K562 (cell line): ENCODE measurements around the gene GADD45B. TPM values are rescaled to one million over a fixed set of nuclear protein-coding genes. Genes with fewer than 3 reads are reported as not detected.

ENCODE experiments used
- ATAC-seq: fragments of 200-7000 bp; cut with Tn5 transposase; 3 replicates; pipeline ENCODE4 v1.9.1; 2020; ENCODE audit warnings: moderate library complexity
- BruUV-seq: library from RNA; stranded (reverse); fragments of 400-500 nt; replicated peaks from 2 replicates; lab custom pipeline; 2021; lab: Mats Ljungman, UMichigan
- CTCF ChIA-PET: fragments of 300-600 bp; formaldehyde crosslinking; extraction: SDS; loops from one replicate; lab custom pipeline; 2021; ENCODE audit warnings: low intra/inter-chr PET ratio; lab: Yijun Ruan, JAX
- POLR2A ChIA-PET: fragments of 300-600, 350-650 bp; sonication (Branson Sonifier 250); formaldehyde crosslinking; extraction: SDS; loops from one replicate; lab custom pipeline; 2021; ENCODE audit warnings: antibody characterized with exemption, inconsistent platforms; lab: Yijun Ruan, JAX
- DNase-seq, 4 experiments: peaks; one replicate each; pipeline versions ENCODE4 v3.0.0 to v3.0.0-alpha.2; 2011 to 2018; ENCODE audit warnings: low spot score in 3 of 4, mixed read lengths in 3 of 4; ENCODE audit errors: extremely low read depth in 1 of 4
- FAIRE-seq: peaks from 2 replicates; lab custom pipeline; 2011; peaks lifted over from hg19 to GRCh38; lab: Jason Lieb, UNC
- H2AFZ ChIP-seq: 2 replicates; pipeline ENCODE4 v1.6.0; 2011; ENCODE audit warnings: low read depth, low read length, control low read depth, inconsistent platforms
- H3K27ac ChIP-seq: fragments of 200-600 bp; 3 replicates; pipeline ENCODE4 v1.8.0; 2011; ENCODE audit warnings: low read depth, mild to moderate bottlenecking, control low read depth, inconsistent platforms, low read length, moderate library complexity, mixed read lengths; ENCODE audit errors: extremely low read depth
- H3K27me3 ChIP-seq, 2 experiments: fragments of 300-600 bp in 1 of 2; 2 replicates in 1 of 2; 3 replicates in 1 of 2; pipeline versions ENCODE4 v1.6.0 to v1.8.0; 2011; ENCODE audit warnings: inconsistent platforms in 2 of 2, low read length in 2 of 2, mild to moderate bottlenecking in 1 of 2, mixed read lengths in 1 of 2, moderate library complexity in 1 of 2; ENCODE audit not compliant: control insufficient read depth in 2 of 2, insufficient read depth in 2 of 2
- H3K36me3 ChIP-seq: fragments of 300-600 bp; 3 replicates; pipeline ENCODE4 v1.8.0; 2011; ENCODE audit warnings: mild to moderate bottlenecking, low read length, inconsistent platforms; ENCODE audit not compliant: control insufficient read depth, insufficient read depth
- H3K4me1 ChIP-seq, 2 experiments: fragments of 200-600 bp in 1 of 2; replicated peaks in 1 of 2; 2 replicates in 1 of 2; 3 replicates in 1 of 2; pipeline versions ENCODE4 v1.5.1 to v1.8.0; 2011; ENCODE audit warnings: inconsistent platforms in 2 of 2, low read length in 2 of 2, mild to moderate bottlenecking in 1 of 2, mixed read lengths in 1 of 2, moderate library complexity in 1 of 2; ENCODE audit not compliant: control insufficient read depth in 2 of 2, insufficient read depth in 2 of 2
- H3K4me2 ChIP-seq: 2 replicates; pipeline ENCODE4 v1.6.1; 2011; ENCODE audit warnings: low read length, control low read depth, inconsistent platforms, mixed read lengths; ENCODE audit not compliant: insufficient read depth
- H3K4me3 ChIP-seq: fragments of 200-600 bp; sonication (generic), shearing (Covaris generic); 2 replicates; pipeline ENCODE4 v1.5.1; 2016; ENCODE audit warnings: control low read depth, inconsistent platforms
- H3K79me2 ChIP-seq: fragments of 200-600 bp; 3 replicates; pipeline ENCODE4 v1.8.0; 2011; ENCODE audit warnings: low read length, inconsistent platforms; ENCODE audit not compliant: control insufficient read depth, insufficient read depth
- H3K9ac ChIP-seq, 2 experiments: 2 replicates each; pipeline versions ENCODE4 v1.6.0 to v1.6.1; 2011; ENCODE audit warnings: low read depth in 2 of 2, low read length in 2 of 2, control low read depth in 1 of 2, inconsistent platforms in 1 of 2, mild to moderate bottlenecking in 1 of 2, mixed read lengths in 1 of 2; ENCODE audit not compliant: insufficient read depth in 1 of 2
- H3K9me1 ChIP-seq: one replicate; pipeline ENCODE4 v1.6.0; 2011; ENCODE audit warnings: inconsistent platforms, mild to moderate bottlenecking, low read length, moderate library complexity; ENCODE audit not compliant: control insufficient read depth, insufficient read depth
- H3K9me3 ChIP-seq: replicated peaks from 2 replicates; pipeline ENCODE4 v1.5.1; 2011; ENCODE audit warnings: low read depth, low read length, inconsistent platforms; ENCODE audit not compliant: control insufficient read depth, insufficient read depth
- H4K20me1 ChIP-seq: replicated peaks from 2 replicates; pipeline ENCODE4 v1.6.1; 2011; ENCODE audit warnings: low read length, inconsistent platforms, mixed read lengths; ENCODE audit not compliant: control insufficient read depth, insufficient read depth
- ATF3 ChIP-seq, 2 experiments: fragments of 450-650 bp in 1 of 2; sonication (generic) in 1 of 2; formaldehyde crosslinking in 1 of 2; IDR thresholded peaks in 1 of 2; conservative IDR thresholded peaks in 1 of 2; 2 replicates each; pipeline versions ENCODE4 v1.6.1 to v1.8.1; 2016 to 2023; ENCODE audit warnings: mild to moderate bottlenecking in 2 of 2, moderate library complexity in 2 of 2, inconsistent platforms in 1 of 2, missing genetic modification reagents in 1 of 2
- ATF7 ChIP-seq: fragments of 450-650 bp; IDR thresholded peaks from 2 replicates; pipeline ENCODE4 v1.7.1; 2014; ENCODE audit warnings: mild to moderate bottlenecking, moderate library complexity
- NFXL1 ChIP-seq: fragments of 450-650 bp; formaldehyde crosslinking; IDR thresholded peaks from 2 replicates; pipeline ENCODE4 v1.4.0; 2021; ENCODE audit warnings: mild to moderate bottlenecking
- NRF1 ChIP-seq, 2 experiments: fragments of 450-650 bp; IDR thresholded peaks in 1 of 2; conservative IDR thresholded peaks in 1 of 2; 2 replicates each; pipeline ENCODE4 v1.6.1; 2014; ENCODE audit warnings: mild to moderate bottlenecking in 2 of 2
- TARDBP ChIP-seq: fragments of 450-650 bp; IDR thresholded peaks from 2 replicates; pipeline ENCODE4 v1.6.1; 2016
- WGBS: fragments of 100-300 bp; shearing (Covaris generic); methylation state at CpG from one replicate; pipeline ENCODE4 v1.1.6; 2016; ENCODE audit warnings: low coverage, mixed read lengths; ENCODE audit not compliant: insufficient coverage; ENCODE audit errors: missing lambda C conversion rate; 5-methylcytosine and 5-hydroxymethylcytosine counted together
- in situ Hi-C: fragments of 300-500 bp; cut with MboI; formaldehyde crosslinking; loops from 4 replicates; pipeline ENCODE4 v1.15.0; 2018; ENCODE audit warnings: inconsistent platforms, mixed read lengths
- intact Hi-C: fragments of 100-400 bp; cut with micrococcal nuclease; formaldehyde crosslinking; loops from 2 replicates; pipeline ENCODE4 v1.14.2; 2022
- polyA plus RNA-seq, 8 experiments: library from polyadenylated mRNA; depleted of rRNA in 4 of 8; stranded (reverse) in 5 of 8; unstranded in 3 of 8; fragments of >200 nt; fragmentation: Nextera tagmentation in 2 of 8; fragmentation: Illumina TruSeq in 1 of 8; extraction: Ambion mirVana in 2 of 8; extraction: Trizol in 1 of 8; gene quantifications; 2 replicates each; pipeline versions ENCODE4 v1.2.1 to v1.2.3, GENCODE V29; 2011 to 2014; ENCODE audit warnings: inconsistent platforms in 1 of 8, missing spikeins in 1 of 8
- total RNA-seq, 7 experiments: library from RNA; depleted of rRNA in 6 of 7; stranded (reverse); fragments of >200 nt in 6 of 7; fragmentation: Illumina TruSeq in 2 of 7; extraction: Trizol in 2 of 7; gene quantifications; 2 replicates each; pipeline versions ENCODE4 v1.2.1 to v1.2.3, GENCODE V29; 2011 to 2021; ENCODE audit warnings: low replicate concordance in 1 of 7
- TF ChIP-seq, protein P1 (sequence below): sonication (generic); formaldehyde crosslinking; IDR thresholded peaks from 2 replicates; pipeline ENCODE4 v1.5.0; 2020; ENCODE audit warnings: missing genetic modification reagents

Gene GADD45B
- total and polyA plus RNA-seq, 9 of the 15 experiments (the other 6 are each of a cell fraction or from before 2014, with no cell fraction given), result 0.06 to 4.1 (median 2.1) TPM

DNA sequence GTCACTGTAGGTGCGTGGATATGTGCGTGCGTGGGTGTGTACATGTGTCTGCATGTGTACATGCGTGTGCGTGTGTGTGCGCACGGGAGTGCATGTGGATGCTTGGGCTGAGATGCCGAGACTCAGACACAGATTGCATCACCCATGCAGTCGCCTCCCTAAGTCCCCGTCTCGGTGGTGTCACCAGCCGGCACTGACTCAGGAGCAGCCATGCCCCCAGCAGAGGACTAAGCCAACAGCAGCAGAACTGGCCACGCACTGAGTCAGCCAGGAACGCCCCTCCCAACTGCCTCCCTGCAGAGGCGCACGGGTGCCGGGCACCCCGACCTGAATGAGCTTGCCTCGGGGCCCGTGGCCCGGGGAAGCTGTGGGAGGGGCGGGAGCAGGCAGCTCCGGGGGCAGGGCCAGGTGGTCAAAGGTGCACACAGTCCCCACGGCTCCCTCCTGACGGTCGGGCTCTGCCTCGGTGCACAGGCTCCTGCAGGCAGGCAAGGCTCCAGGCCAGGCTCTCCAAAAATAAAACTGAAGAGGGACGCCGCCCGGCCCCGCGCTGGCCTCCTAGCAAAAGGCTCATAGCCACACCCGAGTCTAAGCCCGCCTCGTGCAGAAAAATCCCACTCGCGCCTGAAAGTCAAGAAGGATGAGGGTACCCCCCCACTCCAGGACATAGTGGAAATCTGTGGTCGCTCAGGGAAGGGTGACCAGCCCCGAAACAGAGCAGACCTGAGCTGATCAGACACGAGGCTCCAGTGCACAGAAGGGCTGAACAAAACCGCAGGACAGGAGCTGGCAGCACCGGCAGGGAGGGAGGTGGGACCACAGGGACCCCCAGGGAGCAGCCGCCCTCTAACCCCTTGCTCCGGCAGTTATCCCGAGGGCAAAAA, 49.2 kb downstream of the GADD45B start (continued):
- TF ChIP-seq NRF1 (conservative IDR thresholded peaks at IDR 0.05 in 1 of 2, IDR thresholded peaks at IDR 0.05 in 1 of 2) (peak; percentile 44 to 59; a peak in 3 of 4 replicates), NFXL1 (CRISPR knock-in tag) (no peak), TARDBP (0 out of 2 replicates have a peak, but pooled peaks have one; percentile 40)

DNA sequence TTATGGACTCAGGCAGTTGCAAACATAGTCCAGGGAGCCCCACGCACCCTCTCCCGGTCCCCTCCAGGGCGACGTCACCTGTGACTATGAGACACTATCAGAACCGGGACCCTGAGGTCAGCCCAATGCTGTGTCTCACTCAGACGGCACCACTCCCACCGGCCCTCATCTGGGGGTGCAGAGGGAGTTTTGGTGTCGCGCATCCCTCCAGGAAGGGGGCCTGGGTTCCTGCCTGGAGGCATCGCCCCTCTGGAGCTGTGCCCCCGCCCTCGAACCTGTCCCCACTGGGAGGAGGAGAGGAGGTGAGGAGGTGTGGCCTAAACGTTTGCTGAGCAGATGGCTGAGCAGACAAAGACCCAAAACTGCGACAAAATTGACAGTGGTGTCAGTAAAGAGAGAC, 51.2 kb downstream of the GADD45B start:
- Histone ChIP-seq H4K20me1 (peaks cover 6% of the 10 kb centered on the region; the same call in 1 of the 2 replicates), H3K79me2 (no peaks in the 10 kb centered on the region), H3K4me1 (peaks cover 0 to 24% of the 10 kb centered on the region in 2 experiments; a peak in 4 of 5 replicates), H3K36me3 (no peaks in the 10 kb centered on the region), H3K9me3 (no peaks in the 10 kb centered on the region), H3K9ac (peak overlapping the region in 1 of 2 experiments; percentile 50; a peak in 1 of 4 replicates), H3K27me3 (no peaks in the 10 kb centered on the region; a peak in 1 of 5 replicates), H3K4me3 (no peak overlapping the region), H3K4me2 (no peak overlapping the region), H3K27ac (no peak overlapping the region), H2AFZ (no peak overlapping the region), H3K9me1 (no peaks in the 10 kb centered on the region)
- no TSS peak for BruUV-seq
- in situ Hi-C loops (no loop called here), intact Hi-C loops (no loop called here)
- ATAC-seq, result no peak
- FAIRE-seq, result no peak
- DNase-seq, result no peak
- TF ChIP-seq ATF7, result 0 out of 2 replicates have a peak, but pooled peaks have one; percentile 23
- TF ChIP-seq ATF3 (IDR thresholded peaks at IDR 0.05), result 0 out of 2 replicates have a peak, but pooled peaks have one; percentile 10
- TF ChIP-seq ATF3 (CRISPR knock-in tag; conservative IDR thresholded peaks at IDR 0.05), result no peak
- TF ChIP-seq, protein P1, sequence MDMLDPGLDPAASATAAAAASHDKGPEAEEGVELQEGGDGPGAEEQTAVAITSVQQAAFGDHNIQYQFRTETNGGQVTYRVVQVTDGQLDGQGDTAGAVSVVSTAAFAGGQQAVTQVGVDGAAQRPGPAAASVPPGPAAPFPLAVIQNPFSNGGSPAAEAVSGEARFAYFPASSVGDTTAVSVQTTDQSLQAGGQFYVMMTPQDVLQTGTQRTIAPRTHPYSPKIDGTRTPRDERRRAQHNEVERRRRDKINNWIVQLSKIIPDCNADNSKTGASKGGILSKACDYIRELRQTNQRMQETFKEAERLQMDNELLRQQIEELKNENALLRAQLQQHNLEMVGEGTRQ, result no peak
- POLR2A ChIA-PET, result interaction anchor here (0.7 kb wide), 1 partner anchor 316 kb away, joined by 3 read pairs; no protein-coding TSS in a partner anchor
- WGBS, result 59% methylated on average over 12 of the region's 14 CpGs
- CTCF ChIA-PET, result no interaction called here
